HG02981 (cell line): ENCODE data around the gene RHOXF1.
"Not testable (repeated sequence)": the region's sequence is repeated elsewhere in the genome, so short reads cannot be mapped to it uniquely, and the experiment has no call there.

Experiments
- ATAC-seq: cut with Tn5 transposase; IDR thresholded peaks from one replicate; pipeline ENCODE4 v1.9.1; 2021; ENCODE audit warnings: mild to moderate bottlenecking, moderate library complexity; ENCODE audit not compliant: unreplicated experiment

Gene RHOXF1

DNA sequence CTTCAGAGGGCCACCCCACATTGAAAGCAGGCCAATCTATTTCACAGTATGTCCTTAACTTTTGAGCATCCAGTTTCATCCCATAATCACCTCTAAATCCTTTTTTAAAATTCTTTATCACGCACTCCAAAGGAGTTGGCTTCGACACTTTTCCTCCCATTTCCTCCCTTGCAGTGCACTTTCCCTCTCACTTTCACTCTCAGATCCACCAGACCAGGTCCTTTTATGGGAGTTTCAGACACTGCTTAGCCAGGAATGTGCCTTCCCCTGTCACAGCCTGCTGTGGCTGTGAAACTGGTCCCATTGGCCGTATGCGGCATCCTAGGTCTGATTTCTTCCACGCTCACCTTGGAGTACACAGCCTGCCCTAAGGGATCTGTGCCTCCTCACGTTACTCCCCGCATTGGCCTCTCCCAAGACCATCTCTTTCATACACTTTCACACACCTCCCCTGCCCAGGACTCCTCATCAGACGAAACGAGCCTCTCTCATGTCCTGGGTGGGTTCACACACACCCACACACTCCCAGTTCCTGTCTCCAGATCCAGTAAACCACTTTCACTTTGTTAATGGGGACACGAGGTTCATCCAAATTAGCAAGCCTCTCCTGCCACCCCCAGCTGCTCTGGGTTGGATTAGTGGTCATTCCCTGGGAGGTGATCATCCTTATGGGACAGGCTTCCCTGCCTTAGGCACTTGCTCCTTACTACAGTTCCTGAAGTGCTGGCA, 28.3 kb downstream of the RHOXF1 start:
- ATAC-seq: no peak

DNA sequence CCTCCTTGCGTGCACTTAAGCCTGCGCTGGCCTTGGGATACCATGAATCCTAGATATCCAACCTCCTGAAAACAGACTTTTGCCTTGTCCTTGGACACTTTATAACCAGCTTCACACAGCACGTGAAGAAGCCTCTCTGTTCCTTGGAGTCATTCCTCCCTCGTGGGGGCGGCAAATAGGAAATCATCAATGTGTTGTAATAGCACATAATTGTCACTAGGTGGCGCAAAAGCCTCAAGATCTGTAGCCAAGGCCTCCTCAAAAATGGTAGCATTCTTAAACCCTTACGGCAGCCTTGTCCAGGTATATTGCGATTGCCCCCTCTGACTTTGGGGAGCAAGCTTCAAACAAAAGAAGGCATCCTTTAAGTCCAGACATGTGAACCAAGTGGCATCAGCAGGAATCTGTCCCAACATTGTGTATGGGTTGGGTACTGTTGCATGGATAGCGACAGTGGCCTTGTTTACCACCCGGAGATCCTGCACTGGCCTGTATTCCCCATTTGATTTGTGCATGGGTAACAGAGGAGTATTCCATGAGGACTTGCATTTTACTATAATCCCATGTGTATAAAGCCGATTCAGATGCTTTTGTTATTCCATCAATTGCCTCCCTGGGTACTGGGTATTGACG, 30.0 kb downstream of the RHOXF1 start:
- ATAC-seq: not testable (repeated sequence)

DNA sequence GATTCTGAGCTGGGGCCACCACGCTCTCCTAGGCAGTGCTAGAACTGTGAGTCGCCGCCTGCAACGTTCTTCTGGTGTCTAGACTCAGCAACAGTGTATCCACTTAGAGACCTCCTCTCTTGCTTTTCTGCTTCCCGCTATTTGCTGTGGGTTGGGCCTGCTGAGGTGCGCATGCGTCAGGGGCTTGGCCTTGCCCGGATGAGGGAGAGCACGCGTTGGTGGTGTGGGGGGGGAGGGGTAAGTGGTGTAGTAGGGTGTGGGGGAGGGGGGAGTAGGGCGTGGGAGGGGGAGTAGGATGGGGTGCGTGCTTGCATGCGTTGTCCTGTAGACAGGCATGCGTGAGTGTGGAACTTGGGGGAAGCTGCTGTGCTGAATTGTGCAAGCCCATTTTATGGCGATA, 38.1 kb downstream of the RHOXF1 start, which contains the start of gene RHOXF2B:
TSS of gene RHOXF2B (minus strand) at position 101 of the 400 bp plus-strand sequence. CDS start 138 bp downstream, outside the sequence.
- ATAC-seq: not testable (repeated sequence)

DNA sequence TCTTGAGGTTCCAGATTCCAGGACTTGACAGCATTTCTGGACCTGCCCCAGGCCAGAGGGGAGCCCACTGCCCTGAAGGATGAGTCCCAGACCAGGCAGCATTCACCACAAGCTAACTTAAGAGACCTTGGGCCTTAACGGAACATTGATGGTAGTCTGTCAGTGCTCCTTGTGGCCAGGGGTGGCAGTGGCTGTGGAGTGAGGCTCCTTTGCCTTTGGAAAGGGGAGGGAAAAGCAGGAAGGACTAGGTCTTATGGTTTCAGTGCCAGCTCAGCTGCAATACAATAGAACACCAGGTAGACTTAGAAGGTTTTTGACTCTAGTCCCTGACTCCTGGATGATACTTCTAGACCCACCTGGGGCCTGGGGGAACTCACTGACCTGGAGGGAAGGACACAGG, 49.5 kb downstream of the RHOXF1 start:
- not testable (repeated sequence) for ATAC-seq
